Activated T-helper 2 cell treated with anti-CD3 and anti-CD28 coated beads, Interferon-gamma antibody, Interleukin-2, Interleukin-4, amounts not matched to agents 10 μg/mL and 5 μg/mL and 100 μg/mL, durations not matched to agents 14 hours and 24 hours and 36 hours (primary cell): ENCODE data around the gene EEF1A2. TPM values are rescaled to one million over a fixed set of nuclear protein-coding genes. Genes with fewer than 3 reads are reported as not detected.
"Not testable (repeated sequence)": the region's sequence is repeated elsewhere in the genome, so short reads cannot be mapped to it uniquely, and the experiment has no call there.

ENCODE experiments used
- DNase-seq: peaks from one replicate; pipeline ENCODE4 v3.0.0; 2021; ENCODE audit warnings: low spot score
- H3K27ac Mint-ChIP-seq: one replicate; pipeline ENCODE4 v1.8.0; 2021; ENCODE audit warnings: mixed read lengths
- H3K27me3 Mint-ChIP-seq: one replicate; pipeline ENCODE4 v1.8.0; 2021; ENCODE audit warnings: low read depth, mixed read lengths
- H3K36me3 Mint-ChIP-seq: one replicate; pipeline ENCODE4 v1.8.0; 2021; ENCODE audit warnings: low read depth, mixed read lengths
- H3K4me1 Mint-ChIP-seq: one replicate; pipeline ENCODE4 v1.8.0; 2021; ENCODE audit warnings: low read depth, mixed read lengths
- H3K4me3 Mint-ChIP-seq: one replicate; pipeline ENCODE4 v1.8.0; 2021; ENCODE audit warnings: low read depth, mild to moderate bottlenecking, moderate library complexity, mixed read lengths
- H3K9me3 Mint-ChIP-seq: one replicate; pipeline ENCODE4 v1.8.0; 2021; ENCODE audit warnings: mixed read lengths
- intact Hi-C: fragments of 100-400 bp; cut with micrococcal nuclease; formaldehyde crosslinking; loops from one replicate; pipeline ENCODE4 v1.15.1; 2023
- total RNA-seq: library from RNA; stranded (reverse); gene quantifications from 2 replicates; pipeline ENCODE4 v1.2.3, GENCODE V29; 2022

The EEF1A2 gene
- total RNA-seq, 1 donor from 2014 or later: 2.4 TPM

DNA sequence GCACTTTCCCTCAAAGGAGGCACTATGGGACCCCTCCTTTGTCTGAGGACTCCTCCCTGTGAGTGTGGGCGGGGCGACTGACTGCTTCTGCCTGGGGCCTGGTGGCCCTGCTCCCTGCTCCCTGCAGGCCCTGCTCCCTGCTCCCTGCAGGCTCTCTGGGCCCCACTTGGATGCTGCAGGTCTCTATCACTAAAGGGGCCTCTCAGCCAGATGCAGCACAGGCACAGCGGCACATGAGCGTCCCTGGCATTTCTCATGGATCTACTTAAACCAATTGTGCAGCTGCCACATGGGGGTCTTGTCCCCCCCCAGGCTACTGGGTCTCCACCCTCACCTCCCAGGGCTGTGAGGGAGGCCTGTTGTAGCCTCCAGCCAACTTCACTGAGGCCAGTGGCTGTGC, 7.8 kb downstream of the EEF1A2 start:
- Mint-ChIP-seq H3K36me3 (no peaks in the 10 kb centered on the region), H3K4me3 (no peak overlapping the region), H3K4me1 (no peaks in the 10 kb centered on the region), H3K9me3 (no peaks in the 10 kb centered on the region), H3K27ac (no peak overlapping the region), H3K27me3 (peaks cover 2% of the 10 kb centered on the region)
- DNase-seq: no peak
- intact Hi-C loops: no loop called here

DNA sequence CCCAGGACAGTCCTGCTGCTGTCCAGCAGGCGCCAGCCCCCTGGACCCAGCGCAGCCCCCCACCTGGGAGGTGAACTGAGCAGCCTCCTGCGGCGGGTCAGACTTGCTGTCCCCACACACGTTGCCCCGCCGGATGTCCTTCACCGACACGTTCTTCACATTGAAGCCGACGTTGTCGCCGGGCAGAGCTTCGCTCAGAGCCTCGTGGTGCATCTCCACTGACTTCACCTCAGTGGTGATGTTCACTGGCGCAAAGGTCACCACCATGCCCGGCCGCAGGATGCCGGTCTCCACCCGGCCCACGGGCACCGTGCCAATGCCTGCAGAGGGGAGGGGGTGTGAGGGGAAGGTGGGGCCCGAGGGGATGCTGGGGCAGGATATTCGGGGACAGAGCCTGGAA, 8.5 kb downstream of the EEF1A2 start:
- H3K27ac Mint-ChIP-seq: no peak overlapping the region
- no peaks in the 10 kb centered on the region for H3K9me3 Mint-ChIP-seq
- H3K4me1 Mint-ChIP-seq: no peaks in the 10 kb centered on the region
- peaks cover 2% of the 10 kb centered on the region for H3K27me3 Mint-ChIP-seq
- no peak overlapping the region for H3K4me3 Mint-ChIP-seq
- H3K36me3 Mint-ChIP-seq: no peaks in the 10 kb centered on the region
- intact Hi-C loops: no loop called here
- no peak for DNase-seq

DNA sequence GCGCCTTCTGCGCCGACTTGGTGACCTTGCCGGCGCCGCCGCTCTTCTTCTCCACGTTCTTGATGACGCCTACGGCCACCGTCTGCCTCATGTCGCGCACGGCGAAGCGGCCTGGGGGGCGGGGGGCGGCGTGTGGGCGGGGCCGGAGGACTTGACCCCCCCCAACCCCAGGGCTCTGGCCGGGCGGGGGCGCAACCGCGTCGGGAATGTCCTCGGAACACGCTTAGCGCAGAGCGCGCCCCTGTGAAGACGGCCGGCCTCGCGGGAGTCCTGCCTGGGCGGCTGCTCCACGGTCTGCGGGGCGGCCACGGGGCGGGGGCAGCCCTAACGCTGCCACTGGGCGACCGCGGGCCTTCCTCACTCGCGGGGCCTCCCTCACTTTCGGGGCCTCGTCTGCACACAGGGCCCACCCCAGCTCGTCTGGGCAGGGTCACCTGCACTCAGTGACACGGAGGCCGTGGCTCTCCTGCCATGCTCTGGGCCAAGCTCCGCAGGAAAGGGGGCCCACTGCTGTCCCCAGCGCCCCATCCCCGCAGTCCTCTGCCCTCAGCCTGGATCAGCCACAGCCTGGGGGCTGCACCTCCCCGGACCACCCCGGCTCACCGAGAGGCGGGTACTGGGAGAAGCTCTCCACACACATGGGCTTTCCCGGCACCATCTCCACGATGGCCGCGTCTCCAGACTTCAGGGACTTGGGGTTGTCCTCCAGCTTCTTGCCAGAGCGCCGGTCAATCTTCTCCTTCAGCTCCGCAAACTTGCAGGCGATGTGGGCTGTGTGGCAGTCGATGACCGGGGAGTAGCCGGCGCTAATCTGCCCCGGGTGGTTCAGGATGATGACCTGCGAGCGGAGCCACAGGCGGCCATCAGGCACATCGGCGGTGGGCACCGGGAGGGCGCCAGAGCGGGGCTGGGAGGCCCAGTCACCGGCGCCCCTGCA, 10.3 kb downstream of the EEF1A2 start:
- H3K27ac Mint-ChIP-seq: no peak overlapping the region
- H3K4me1 Mint-ChIP-seq: no peaks in the 10 kb centered on the region
- no peaks in the 10 kb centered on the region for H3K9me3 Mint-ChIP-seq
- intact Hi-C loops: no loop called here
- peaks cover 5% of the 10 kb centered on the region for H3K27me3 Mint-ChIP-seq
- DNase-seq: no peak
- no peaks in the 10 kb centered on the region for H3K36me3 Mint-ChIP-seq
- H3K4me3 Mint-ChIP-seq: no peak overlapping the region

DNA sequence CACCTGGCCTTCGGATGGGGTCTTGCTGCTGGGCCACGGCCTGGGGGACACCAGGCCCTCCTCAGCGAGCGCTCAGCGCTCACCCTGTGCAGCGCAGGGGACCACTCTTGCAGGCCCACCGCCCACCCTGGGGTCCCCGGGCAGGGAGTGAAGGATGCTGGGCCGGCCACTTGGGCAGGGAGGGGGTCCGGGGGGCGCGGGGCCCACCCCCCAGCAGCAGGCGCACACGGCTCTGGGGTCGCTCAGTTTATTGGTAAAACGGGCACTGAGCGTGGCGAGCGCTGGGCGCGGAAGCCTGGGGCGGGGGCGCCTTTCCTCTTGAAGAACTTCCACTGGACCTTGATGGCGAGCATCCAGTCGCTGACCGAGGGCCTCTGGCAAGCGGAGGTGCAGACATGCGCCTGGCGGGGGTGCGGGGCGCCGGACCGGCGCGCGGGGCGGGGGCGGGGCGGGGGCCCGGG, 11.1 kb downstream of the EEF1A2 start:
- intact Hi-C loops: no loop called here
- H3K9me3 Mint-ChIP-seq: no peaks in the 10 kb centered on the region
- DNase-seq: no peak
- H3K27me3 Mint-ChIP-seq: peaks cover 5% of the 10 kb centered on the region
- no peak overlapping the region for H3K4me3 Mint-ChIP-seq
- H3K36me3 Mint-ChIP-seq: no peaks in the 10 kb centered on the region
- no peak overlapping the region for H3K27ac Mint-ChIP-seq
- H3K4me1 Mint-ChIP-seq: no peaks in the 10 kb centered on the region

DNA sequence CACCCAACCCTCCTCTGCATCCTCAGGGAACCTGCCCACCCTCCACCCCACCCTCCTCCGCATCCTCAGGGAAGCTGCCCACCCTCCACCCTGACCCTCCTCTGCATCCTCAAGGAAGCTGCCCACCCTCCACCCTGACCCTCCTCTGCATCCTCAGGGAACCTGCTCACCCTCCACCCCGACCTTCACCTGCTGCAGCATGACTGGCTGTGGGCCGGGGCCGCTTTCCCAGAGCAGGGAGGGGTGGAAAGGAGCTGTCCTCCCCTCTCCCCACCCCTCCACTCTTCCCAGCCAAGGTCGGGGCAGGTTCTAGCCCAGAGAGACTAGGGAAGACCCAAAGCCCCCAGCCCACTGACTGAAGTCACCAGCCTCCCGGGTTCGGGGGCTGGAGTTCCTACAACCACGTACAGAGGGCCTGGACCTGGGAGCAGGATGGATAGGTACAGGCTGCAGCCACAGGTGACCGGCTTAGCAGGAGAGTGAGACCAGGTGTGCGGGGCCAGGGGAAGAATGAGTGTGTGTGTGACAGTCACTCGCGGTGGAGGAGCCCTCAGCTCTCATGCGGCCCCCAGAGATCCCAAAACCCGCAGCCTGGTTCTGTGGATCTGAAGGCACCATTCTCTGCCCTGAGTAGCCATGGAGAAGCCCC, 11.6 kb downstream of the EEF1A2 start:
- Mint-ChIP-seq H3K36me3 (no peaks in the 10 kb centered on the region), H3K9me3 (no peaks in the 10 kb centered on the region), H3K4me3 (no peak overlapping the region), H3K4me1 (no peaks in the 10 kb centered on the region), H3K27ac (no peak overlapping the region), H3K27me3 (peaks cover 5% of the 10 kb centered on the region)
- no peak for DNase-seq
- intact Hi-C loops: no loop called here

DNA sequence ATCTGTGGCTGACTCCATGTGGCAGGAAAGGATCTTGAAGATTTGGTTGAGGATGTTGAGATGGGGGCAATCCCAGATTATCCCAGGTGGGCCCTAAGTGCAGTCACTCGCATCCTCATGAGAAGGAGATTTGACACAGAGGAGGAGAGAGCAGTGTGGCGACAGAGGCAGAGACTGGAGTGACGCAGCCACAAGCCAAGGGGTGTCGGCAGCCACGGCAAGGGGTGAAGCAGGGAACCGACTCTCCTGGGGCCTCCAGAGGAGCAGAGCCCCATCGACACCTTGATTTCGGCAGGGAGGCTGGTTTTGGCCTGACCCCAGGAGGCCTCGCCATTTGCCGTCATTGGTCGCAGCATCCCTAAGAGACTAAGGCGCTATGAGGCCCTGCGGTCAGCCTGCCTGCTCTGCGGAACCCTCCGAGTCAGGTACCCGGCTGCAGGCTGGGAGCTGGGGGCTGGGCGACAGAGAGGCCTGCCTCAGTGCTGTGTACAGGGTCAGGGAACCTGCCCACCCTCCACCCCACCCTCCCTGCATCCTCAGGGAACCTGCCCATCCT, 12.5 kb downstream of the EEF1A2 start:
- H3K27me3 Mint-ChIP-seq: peaks cover 5% of the 10 kb centered on the region
- H3K27ac Mint-ChIP-seq: no peak overlapping the region
- no peaks in the 10 kb centered on the region for H3K9me3 Mint-ChIP-seq
- no peaks in the 10 kb centered on the region for H3K4me1 Mint-ChIP-seq
- H3K36me3 Mint-ChIP-seq: no peaks in the 10 kb centered on the region
- no peak overlapping the region for H3K4me3 Mint-ChIP-seq
- intact Hi-C loops: no loop called here
- no peak for DNase-seq

DNA sequence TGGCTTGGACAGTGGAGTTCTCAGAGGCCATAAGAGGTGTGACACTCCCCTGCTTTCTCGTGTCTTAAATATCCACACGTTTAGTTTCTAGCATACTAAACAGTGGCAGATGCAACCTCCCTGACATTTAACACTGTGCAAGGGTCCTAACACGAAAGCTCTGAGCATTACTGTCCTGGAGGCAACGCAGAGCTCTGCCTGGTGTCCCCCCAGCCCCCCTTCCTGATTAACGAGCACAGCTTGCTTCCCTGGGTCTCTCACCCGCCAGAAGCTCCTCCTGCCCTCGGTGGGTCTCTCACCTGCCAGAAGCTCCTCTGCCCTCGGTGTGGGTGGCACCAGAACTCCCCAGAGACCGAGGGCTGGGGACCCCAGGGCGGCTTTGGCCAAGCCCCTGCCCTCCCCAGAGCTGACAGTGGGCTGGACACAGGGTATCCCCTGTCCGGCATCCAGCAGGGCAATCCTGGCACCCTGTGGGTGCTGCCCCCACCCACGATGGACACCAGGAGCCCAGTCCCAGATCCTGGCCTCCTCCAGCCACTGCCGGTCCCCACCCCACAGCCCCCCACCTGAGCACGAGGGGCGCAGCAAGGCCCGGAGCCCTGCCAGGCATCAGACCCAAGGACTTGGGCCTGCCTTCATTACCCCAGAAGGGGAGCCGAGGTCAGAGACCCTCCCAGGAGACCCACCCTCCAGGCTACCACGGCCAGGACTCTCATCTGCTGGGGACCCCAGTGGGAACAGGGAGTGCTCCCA, 14.1 kb downstream of the EEF1A2 start:
- no peak for DNase-seq
- Mint-ChIP-seq H3K4me1 (no peaks in the 10 kb centered on the region), H3K9me3 (no peaks in the 10 kb centered on the region), H3K36me3 (no peaks in the 10 kb centered on the region), H3K27me3 (peaks cover 5% of the 10 kb centered on the region), H3K4me3 (no peak overlapping the region), H3K27ac (no peak overlapping the region)
- intact Hi-C loops: no loop called here

DNA sequence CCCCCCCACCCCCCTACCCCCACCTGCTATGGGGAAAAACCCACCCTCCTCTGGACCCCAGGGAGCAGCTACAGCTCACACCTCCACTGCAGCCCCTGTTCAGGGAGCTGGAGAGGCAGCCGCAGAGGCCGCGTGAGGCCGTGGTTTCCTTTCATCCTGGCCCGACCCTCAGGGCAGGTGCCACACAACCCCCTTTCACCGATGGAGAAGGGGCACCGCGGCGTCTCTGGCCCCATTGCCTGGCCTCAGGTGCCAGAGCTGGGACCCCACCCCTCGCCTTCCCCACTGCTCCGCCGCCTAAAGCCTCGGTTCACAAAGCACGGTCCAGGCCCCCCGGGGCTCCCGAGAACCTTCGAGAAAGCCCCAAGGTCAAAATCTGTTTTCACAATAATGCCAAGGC, 14.6 kb downstream of the EEF1A2 start:
- no peak for DNase-seq
- Mint-ChIP-seq H3K27me3 (peaks cover 5% of the 10 kb centered on the region), H3K36me3 (no peaks in the 10 kb centered on the region), H3K4me1 (no peaks in the 10 kb centered on the region), H3K27ac (no peak overlapping the region), H3K9me3 (no peaks in the 10 kb centered on the region), H3K4me3 (no peak overlapping the region)
- intact Hi-C loops: no loop called here

DNA sequence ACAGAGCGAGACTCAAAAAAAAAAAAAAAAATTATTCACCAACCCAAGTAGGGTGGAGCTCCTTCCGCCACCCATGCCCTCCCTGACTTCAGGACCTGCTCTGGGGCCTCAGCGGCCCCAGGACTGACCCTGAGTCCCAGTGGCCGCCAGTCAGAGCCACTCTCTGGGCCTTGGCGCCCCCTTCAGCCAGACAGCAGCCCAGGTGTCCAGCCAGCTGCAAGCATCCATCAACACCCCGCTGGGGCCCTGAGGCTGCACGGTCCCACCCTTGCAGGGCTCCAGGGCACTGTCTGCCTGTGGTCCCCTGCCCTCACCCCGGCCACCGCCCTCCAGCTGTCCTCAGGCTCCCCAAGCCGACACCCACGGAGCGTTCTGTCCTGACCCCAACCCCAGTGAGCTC, 15.0 kb downstream of the EEF1A2 start:
- Mint-ChIP-seq H3K27me3 (peaks cover 5% of the 10 kb centered on the region), H3K4me3 (no peak overlapping the region), H3K4me1 (no peaks in the 10 kb centered on the region), H3K36me3 (no peaks in the 10 kb centered on the region), H3K9me3 (no peaks in the 10 kb centered on the region), H3K27ac (no peak overlapping the region)
- intact Hi-C loops: no loop called here
- DNase-seq: no peak

DNA sequence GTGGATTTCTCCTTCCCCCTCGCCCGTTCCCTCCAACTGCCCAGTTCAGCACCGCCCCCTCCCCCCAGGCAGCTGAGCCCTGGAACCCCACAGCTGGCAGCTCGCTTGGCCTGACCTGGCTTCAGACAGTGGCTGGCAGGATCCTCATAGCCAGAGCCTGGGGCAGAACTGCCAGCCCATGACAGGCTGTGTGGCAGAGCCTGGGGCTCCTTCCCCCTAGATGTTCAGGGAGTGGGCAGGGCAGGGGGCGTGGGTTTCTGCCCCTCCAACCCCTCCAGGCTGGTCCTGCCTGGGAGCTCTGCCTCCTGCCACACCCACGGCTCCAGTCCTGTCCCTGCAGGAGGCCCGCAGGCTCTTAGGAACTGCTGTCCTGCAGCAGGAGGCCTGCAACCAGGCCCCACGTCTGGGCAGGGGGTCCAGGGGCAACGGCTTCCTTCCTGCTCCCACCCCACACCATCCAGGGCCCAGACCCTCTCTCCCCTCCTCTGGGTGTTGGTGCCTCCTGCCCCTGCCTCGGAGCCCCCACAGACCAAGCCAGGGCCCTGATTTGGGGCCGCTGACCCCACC, 16.8 kb downstream of the EEF1A2 start:
- H3K4me3 Mint-ChIP-seq: no peak overlapping the region
- H3K4me1 Mint-ChIP-seq: no peaks in the 10 kb centered on the region
- no peaks in the 10 kb centered on the region for H3K9me3 Mint-ChIP-seq
- H3K27me3 Mint-ChIP-seq: peaks cover 5% of the 10 kb centered on the region
- H3K36me3 Mint-ChIP-seq: no peaks in the 10 kb centered on the region
- intact Hi-C loops: no loop called here
- no peak overlapping the region for H3K27ac Mint-ChIP-seq
- DNase-seq: no peak

DNA sequence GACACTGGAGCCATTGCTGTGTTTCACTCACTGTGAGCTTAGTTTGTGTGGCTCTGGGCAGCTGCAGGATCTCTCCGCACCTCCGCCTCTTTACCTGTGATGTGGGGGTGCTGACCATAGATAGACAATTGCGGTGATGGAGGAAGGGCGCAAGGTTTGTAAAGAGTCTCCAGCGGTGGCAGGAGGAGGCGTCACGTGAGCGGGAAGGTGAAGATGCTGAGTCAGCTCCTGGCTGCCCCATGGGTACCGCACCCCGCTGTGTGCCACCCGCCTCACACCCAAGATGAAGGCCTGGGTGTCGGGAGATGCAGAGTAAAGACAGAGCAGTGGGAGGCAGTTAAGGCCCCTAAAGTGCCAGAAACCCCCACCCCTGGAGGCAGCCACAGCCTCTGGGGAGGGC, 17.4 kb downstream of the EEF1A2 start:
- Mint-ChIP-seq H3K27ac (no peak overlapping the region), H3K4me3 (no peak overlapping the region), H3K27me3 (peaks cover 7% of the 10 kb centered on the region), H3K36me3 (no peaks in the 10 kb centered on the region), H3K4me1 (no peaks in the 10 kb centered on the region), H3K9me3 (no peaks in the 10 kb centered on the region)
- intact Hi-C loops: no loop called here
- no peak for DNase-seq

DNA sequence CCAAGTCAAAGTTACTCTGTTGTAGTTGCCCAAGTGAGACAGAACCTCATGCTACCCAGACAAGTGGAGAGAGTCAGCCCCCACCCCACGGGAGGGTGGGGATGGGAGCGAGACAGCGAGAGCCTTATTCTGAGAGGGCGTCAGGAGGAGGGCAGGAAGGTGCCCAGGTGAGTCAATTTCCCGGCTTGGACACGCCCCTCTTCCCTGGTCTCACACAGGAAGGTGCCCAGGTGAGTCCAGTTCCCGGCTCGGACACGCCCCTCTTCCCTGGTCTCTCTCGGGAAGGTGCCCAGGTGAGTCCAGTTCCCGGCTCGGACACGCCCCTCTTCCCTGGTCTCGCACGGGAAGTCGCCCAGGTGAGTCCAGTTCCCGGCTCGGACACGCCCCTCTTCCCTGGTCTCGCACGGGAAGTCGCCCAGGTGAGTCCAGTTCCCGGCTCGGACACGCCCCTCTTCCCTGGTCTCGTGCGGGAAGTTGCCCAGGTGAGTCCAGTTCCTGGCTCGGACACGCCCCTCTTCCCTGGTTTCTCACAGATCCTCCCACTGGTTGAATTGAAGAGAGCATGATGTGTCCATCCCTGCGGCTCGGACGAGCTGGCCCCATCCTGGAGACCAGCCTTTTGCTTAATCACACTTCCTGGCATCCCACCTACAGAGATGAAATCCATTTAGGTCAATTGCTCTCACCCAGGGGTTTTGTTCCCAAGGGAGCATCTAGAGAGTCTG, 19.0 kb downstream of the EEF1A2 start:
- H3K4me1 Mint-ChIP-seq, intact Hi-C loops, H3K27ac Mint-ChIP-seq, H3K36me3 Mint-ChIP-seq, H3K9me3 Mint-ChIP-seq, H3K4me3 Mint-ChIP-seq, DNase-seq: not testable (repeated sequence)
- H3K27me3 Mint-ChIP-seq: peaks cover 11% of the 10 kb centered on the region
